Kidney (tissue), 14 donors: ENCODE measurements around the gene TBC1D5. TPM values are rescaled to one million over a fixed set of nuclear protein-coding genes. Genes with fewer than 3 reads are reported as not detected.
"Not testable (repeated sequence)": the region's sequence is repeated elsewhere in the genome, so short reads cannot be mapped to it uniquely, and the experiment has no call there.

ENCODE experiments used
- DNase-seq, 5 donors: peaks; one replicate each; pipeline ENCODE4 v3.0.0-alpha.2; 2013 to 2020
- FAIRE-seq: peaks from 2 replicates; lab custom pipeline; 2012; peaks lifted over from hg19 to GRCh38; lab: Jason Lieb, UNC
- H3K27ac ChIP-seq, 2 donors: one replicate each; pipeline ENCODE4 v1.7.0; 2013; ENCODE audit warnings: low read depth in 2 of 2, low read length in 2 of 2, inconsistent platforms in 1 of 2
- H3K27me3 ChIP-seq: one replicate; pipeline ENCODE4 v1.7.1; 2013; ENCODE audit warnings: low read length, inconsistent platforms; ENCODE audit not compliant: control insufficient read depth, insufficient read depth
- H3K36me3 ChIP-seq, 3 donors: one replicate each; pipeline versions ENCODE4 v1.7.0 to v1.7.1; 2013; ENCODE audit warnings: low read length in 3 of 3, control low read depth in 1 of 3, inconsistent platforms in 1 of 3; ENCODE audit not compliant: insufficient read depth in 3 of 3, control insufficient read depth in 2 of 3
- H3K4me1 ChIP-seq, 3 donors: one replicate each; pipeline versions ENCODE4 v1.7.0 to v1.7.1; 2013; ENCODE audit warnings: low read length in 3 of 3, inconsistent platforms in 1 of 3, low read depth in 1 of 3; ENCODE audit not compliant: control insufficient read depth in 2 of 3, insufficient read depth in 2 of 3
- H3K4me3 ChIP-seq, 3 donors: one replicate each; pipeline versions ENCODE4 v1.7.0 to v1.8.1; 2013; ENCODE audit warnings: low read length in 3 of 3, control low read depth in 1 of 3, inconsistent platforms in 1 of 3
- H3K9ac ChIP-seq, 3 donors: one replicate each; pipeline versions ENCODE4 v1.7.0 to v1.7.1; 2013; ENCODE audit warnings: low read length in 3 of 3, control low read depth in 1 of 3, inconsistent platforms in 1 of 3
- H3K9me3 ChIP-seq, 3 donors: one replicate each; pipeline versions ENCODE4 v1.7.0 to v1.7.1; 2013; ENCODE audit warnings: low read length in 3 of 3, control low read depth in 1 of 3, inconsistent platforms in 1 of 3; ENCODE audit not compliant: control insufficient read depth in 2 of 3, insufficient read depth in 1 of 3
- CTCF ChIP-seq: IDR thresholded peaks from 3 replicates; pipeline ENCODE4 v1.5.1; 2012; ENCODE audit warnings: mild to moderate bottlenecking, moderate library complexity, borderline replicate concordance; ENCODE audit not compliant: insufficient read depth; ENCODE audit errors: extremely low read depth
- intact Hi-C: fragments of 100-400 bp; cut with DNase I; formaldehyde crosslinking; loops from one replicate; pipeline ENCODE4 v1.11.1; 2022
- polyA plus RNA-seq: library from polyadenylated mRNA; stranded (reverse); fragments of 350-450 nt; fragmentation: Illumina TruSeq; extraction: RNeasy Lipid Tissue Mini Kit (QIAGEN cat#74804); gene quantifications from one replicate; pipeline ENCODE4 v1.2.3, GENCODE V29; 2014; ENCODE audit warnings: low read depth, low replicate concordance; ENCODE audit not compliant: insufficient read depth
- total RNA-seq: library from RNA; stranded (reverse); fragmentation: NEBNext Ultra II Directional; extraction: Animal tissue kit (Norgen Biotek cat#: 25700); gene quantifications from one replicate; pipeline ENCODE4 v1.2.1, GENCODE V29; 2021
- donor health status: control.
- donor health status: control.
- donor health status: control.
- donor health status: control.
- donor health status: control.
- donor health status: DM: yes; HTN: yes; CAD: no.
- donor health status: Normal renal cell carcinoma (clear cell type).

The TBC1D5 gene
- total and polyA plus RNA-seq, 2 donors from 2014 or later = 9.7 to 77.7 TPM

- intact Hi-C loops, H3K9ac ChIP-seq, DNase-seq, H3K36me3 ChIP-seq, H3K4me1 ChIP-seq, H3K27ac ChIP-seq, H3K4me3 ChIP-seq, H3K27me3 ChIP-seq, FAIRE-seq, H3K9me3 ChIP-seq: not testable (repeated sequence)
Measured at GRCh38 chr3:17777326-17777725, 34.9 kb upstream of the TBC1D5 start.

- DNase-seq = no peak
- Histone ChIP-seq H3K9ac (no peak overlapping the region), H3K27me3 (no peaks in the 10 kb centered on the region), H3K9me3 (no peaks in the 10 kb centered on the region), H3K27ac (no peak overlapping the region), H3K4me3 (no peak overlapping the region), H3K36me3 (no peaks in the 10 kb centered on the region), H3K4me1 (no peaks in the 10 kb centered on the region)
- TF ChIP-seq CTCF = no peak
- no peak for FAIRE-seq
- intact Hi-C loops = no loop called here
Measured at GRCh38 chr3:17775073-17775472, 32.6 kb upstream of the TBC1D5 start.

DNA sequence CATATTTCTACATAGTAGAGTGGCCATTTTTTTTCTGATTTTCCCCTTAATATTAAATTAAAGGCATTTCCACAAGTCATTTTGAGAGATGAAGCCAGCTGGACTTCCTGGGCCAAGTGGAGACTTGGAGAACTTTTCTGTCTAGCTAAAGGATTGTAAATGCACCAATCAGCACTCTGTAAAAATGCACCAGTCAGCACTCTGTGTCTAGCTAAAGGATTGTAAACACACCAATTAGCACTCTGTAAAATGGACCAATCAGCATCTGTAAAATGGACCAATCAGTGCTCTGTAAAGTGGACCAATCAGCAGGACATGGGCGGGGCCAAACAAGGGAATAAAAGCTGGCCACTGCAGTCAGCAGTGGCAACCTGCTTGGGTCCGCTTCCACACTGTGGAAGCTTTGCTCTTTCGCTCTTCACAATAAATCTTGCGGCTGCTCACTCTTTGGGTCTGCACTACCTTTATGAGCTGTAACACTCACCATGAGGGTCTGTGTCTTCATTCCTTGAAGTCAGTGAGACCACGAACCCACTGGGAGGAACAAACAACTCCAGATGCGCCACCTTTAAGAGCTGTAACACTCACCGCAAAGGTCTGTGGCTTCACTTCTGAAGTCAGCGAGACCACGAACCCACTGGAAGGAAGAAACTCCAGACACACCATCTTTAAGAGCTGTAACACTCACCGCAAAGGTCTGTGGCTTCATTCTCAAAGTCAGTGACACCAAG is 31.9 kb upstream of the TBC1D5 start:
- H3K27me3 ChIP-seq, H3K9ac ChIP-seq, H3K9me3 ChIP-seq, H3K4me3 ChIP-seq, H3K36me3 ChIP-seq, FAIRE-seq, intact Hi-C loops, H3K4me1 ChIP-seq, H3K27ac ChIP-seq, DNase-seq: not testable (repeated sequence)

GRCh38 chr3:17772556-17772955 is 30.1 kb upstream of the TBC1D5 start:
- Histone ChIP-seq H3K4me1 (no peaks in the 10 kb centered on the region), H3K36me3 (no peaks in the 10 kb centered on the region), H3K9ac (no peak overlapping the region), H3K27ac (no peak overlapping the region), H3K27me3 (no peaks in the 10 kb centered on the region), H3K4me3 (no peak overlapping the region), H3K9me3 (no peaks in the 10 kb centered on the region)
- DNase-seq (no peak), FAIRE-seq (no peak)
- intact Hi-C loops = no loop called here
- TF ChIP-seq CTCF = no peak
